ENCODE results near the gene PREP. TPM values are rescaled to one million over a fixed set of nuclear protein-coding genes. Genes with fewer than 3 reads are reported as not detected.

Gene PREP
- total and polyA plus RNA-seq, 2 of the 8 experiments (the other 6 are each of a cell fraction or from before 2014, with no cell fraction given): 26.8 to 70.0 TPM

DNA sequence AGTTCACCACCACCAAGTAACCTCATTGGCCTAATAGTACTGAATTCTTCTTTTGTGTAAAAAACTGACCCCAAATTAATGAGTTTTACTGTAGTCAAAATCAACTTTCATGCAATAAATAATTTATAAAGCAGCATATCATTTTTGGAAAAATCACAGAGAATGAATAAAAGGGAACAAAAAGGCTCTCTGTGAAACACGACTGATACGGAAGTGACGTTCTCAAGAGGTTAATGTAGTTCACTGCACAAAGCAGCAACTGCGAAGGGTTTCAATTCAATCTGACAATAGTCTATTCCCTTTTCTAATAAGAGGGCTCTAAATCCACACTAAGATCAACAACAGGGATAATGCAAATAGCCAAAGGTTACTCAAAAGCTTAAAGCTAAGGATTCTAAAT, 70.3 kb downstream of the PREP start:
- H2BK12ac ChIP-seq (ENCODE audit: low read depth, low read length): no peak overlapping the region
- DNase-seq (ENCODE audit: low read depth in 1 of 2, low spot score in 2 of 2) (no peak), FAIRE-seq (no peak)
- H2BK15ac ChIP-seq (ENCODE audit: low read length): no peak overlapping the region
- 89% methylated on average over 4 of the region's 4 CpGs; no CpG with 5 or more reads in 1 of the 2 experiments for WGBS, 2 experiments (ENCODE audit: extremely low coverage in 1 of 2, insufficient coverage in 1 of 2, insufficient read length in 1 of 2, insufficient replicate concordance in 2 of 2, low coverage in 1 of 2, low lambda C conversion rate in 2 of 2, missing lambda C conversion rate in 1 of 2)
- H4K91ac ChIP-seq (replicated peaks; ENCODE audit: insufficient read length, low read length): no peak overlapping the region
- H3K14ac ChIP-seq (ENCODE audit: insufficient read length): no peak overlapping the region
- H3K79me2 ChIP-seq (ENCODE audit: control insufficient read depth in 1 of 2, insufficient read depth in 2 of 2, low read length in 2 of 2): no peaks in the 10 kb centered on the region
- H3K18ac ChIP-seq (ENCODE audit: extremely low read depth, low read length): no peak overlapping the region
- peaks cover 0 to 4% of the 10 kb centered on the region in 2 experiments for H4K20me1 ChIP-seq (replicated peaks in 1 of 2; ENCODE audit: control insufficient read depth in 1 of 2, insufficient read depth in 2 of 2, low read length in 2 of 2)
- no peak overlapping the region for H3K4me3 ChIP-seq (ENCODE audit: extremely low read depth in 1 of 4, insufficient read depth in 2 of 4, low read depth in 3 of 4, low read length in 4 of 4)
- H3K23me2 ChIP-seq (ENCODE audit: low read depth, low read length): no peaks in the 10 kb centered on the region
- ChIA-PET POLR2A (ENCODE audit: partially characterized antibody) (no interaction called here), CTCF (ENCODE audit: partially characterized antibody) (no interaction called here)
- H2BK120ac ChIP-seq (replicated peaks; ENCODE audit: low read depth, low read length): no peak overlapping the region
- no peaks in the 10 kb centered on the region for H3K9me3 ChIP-seq (ENCODE audit: insufficient read depth in 2 of 2, low read depth in 1 of 2, low read length in 1 of 2)
- no peak overlapping the region for H4K8ac ChIP-seq (ENCODE audit: extremely low read depth, insufficient read depth, low read length)
- no peak overlapping the region for H2AK5ac ChIP-seq (ENCODE audit: low read depth, low read length)
- H3K23ac ChIP-seq (ENCODE audit: insufficient read length): no peak overlapping the region
- no peak overlapping the region for H3K4me2 ChIP-seq (ENCODE audit: insufficient read depth in 1 of 2, low read depth in 2 of 2, low read length in 2 of 2)
- no peak overlapping the region for H3K9ac ChIP-seq (replicated peaks in 1 of 4; ENCODE audit: extremely low read depth in 1 of 4, low read depth in 3 of 4, low read length in 3 of 4)
- H4K5ac ChIP-seq (ENCODE audit: insufficient read length, low read depth, low read length): no peak overlapping the region
- H3K79me1 ChIP-seq (ENCODE audit: low read depth, low read length): no peaks in the 10 kb centered on the region
- no peak overlapping the region for H3K56ac ChIP-seq (replicated peaks; ENCODE audit: insufficient read length, low read depth, low read length)
- H3K27me3 ChIP-seq (replicated peaks in 1 of 4; ENCODE audit: control insufficient read depth in 3 of 4, extremely low read depth in 1 of 4, insufficient read depth in 3 of 4, low read length in 3 of 4): no peaks in the 10 kb centered on the region
- no peak overlapping the region for H3K27ac ChIP-seq (ENCODE audit: low read depth, low read length)
- peaks cover 2 to 17% (median 6%) of the 10 kb centered on the region in 4 experiments; a peak in 4 of 8 replicates for H3K36me3 ChIP-seq (ENCODE audit: control insufficient read depth in 2 of 4, insufficient read depth in 4 of 4, low read length in 3 of 4)
- no peaks in the 10 kb centered on the region for H3K4me1 ChIP-seq (replicated peaks in 1 of 4; ENCODE audit: control insufficient read depth in 3 of 4, insufficient read depth in 4 of 4, low read length in 3 of 4)
- H2BK5ac ChIP-seq (ENCODE audit: low read depth, low read length): no peak overlapping the region
- H2AFZ ChIP-seq (ENCODE audit: low read length): no peak overlapping the region
- no peak overlapping the region for H3K4ac ChIP-seq (replicated peaks; ENCODE audit: insufficient read length, low read depth, low read length)
- no peak overlapping the region for H2BK20ac ChIP-seq (ENCODE audit: low read length)
- no peak for TF ChIP-seq SP1 (IDR thresholded peaks at IDR 0.05; ENCODE audit: low read depth, low read length)
- TF ChIP-seq ZNF274 (IDR thresholded peaks at IDR 0.05; ENCODE audit: borderline replicate concordance, extremely low read depth, low read length): no peak
- TF ChIP-seq KDM4A (IDR thresholded peaks at IDR 0.05; ENCODE audit: low read depth, low read length, severe bottlenecking): no peak
- no peak for TF ChIP-seq POU5F1 (IDR thresholded peaks at IDR 0.05; ENCODE audit: low read depth, low read length)

Data from H1 (cell line).